Panc1 (cell line): ENCODE measurements around the gene MYO16. TPM values are rescaled to one million over a fixed set of nuclear protein-coding genes. Genes with fewer than 3 reads are reported as not detected.

ENCODE experiments used
- ATAC-seq: fragments of 200-7000 bp; cut with Tn5 transposase; 2 replicates; pipeline ENCODE4 v1.9.1; 2020; ENCODE audit warnings: mild to moderate bottlenecking, moderate library complexity
- BruUV-seq: library from RNA; stranded (reverse); fragments of 400-500 nt; replicated peaks from 2 replicates; lab custom pipeline; 2021; lab: Mats Ljungman, UMichigan
- CTCF ChIA-PET: fragments of 300-600 bp; sonication (Branson Sonifier 250); formaldehyde crosslinking; loops from one replicate; lab custom pipeline; 2022; ENCODE audit warnings: antibody characterized with exemption; lab: Charles Lee
- POLR2A ChIA-PET: fragments of 300-600 bp; sonication (Branson Sonifier 250); formaldehyde crosslinking; loops from one replicate; lab custom pipeline; 2022; ENCODE audit warnings: antibody characterized with exemption; lab: Charles Lee
- DNase-seq: peaks from one replicate; pipeline ENCODE4 v3.0.0-alpha.2; 2010; ENCODE audit warnings: low read depth, low spot score
- H3K27ac ChIP-seq: 2 replicates; pipeline ENCODE4 v1.5.1; 2011; ENCODE audit warnings: mild to moderate bottlenecking, low read length, inconsistent platforms
- H3K27me3 ChIP-seq: fragments of 200-500 bp; sonication (Bioruptor generic); 2 replicates; pipeline ENCODE4 v1.6.0; 2014; ENCODE audit warnings: low read length, inconsistent platforms; ENCODE audit not compliant: control insufficient read depth, insufficient read depth
- H3K36me3 ChIP-seq: fragments of 200-500 bp; sonication (Bioruptor generic); 2 replicates; pipeline ENCODE4 v1.5.1; 2014; ENCODE audit warnings: inconsistent platforms, mild to moderate bottlenecking, low read length, moderate library complexity; ENCODE audit not compliant: control insufficient read depth, insufficient read depth
- H3K4me1 ChIP-seq: 2 replicates; pipeline ENCODE4 v1.5.1; 2011; ENCODE audit warnings: inconsistent platforms, mild to moderate bottlenecking, low read length, moderate library complexity; ENCODE audit not compliant: control insufficient read depth, insufficient read depth
- H3K4me3 ChIP-seq, 2 experiments: 2 replicates each; pipeline ENCODE4 v1.5.1; 2011 to 2012; ENCODE audit warnings: low read depth in 2 of 2, low read length in 2 of 2, mild to moderate bottlenecking in 2 of 2, inconsistent platforms in 1 of 2, moderate library complexity in 1 of 2
- H3K9me3 ChIP-seq: fragments of 200-500 bp; sonication (Bioruptor generic); 2 replicates; pipeline ENCODE4 v1.5.1; 2014; ENCODE audit warnings: low read depth, mild to moderate bottlenecking, inconsistent platforms, low read length, moderate library complexity; ENCODE audit not compliant: control insufficient read depth, insufficient read depth
- POLR2AphosphoS5 ChIP-seq: IDR thresholded peaks from 2 replicates; pipeline ENCODE4 v1.6.1; 2012; ENCODE audit warnings: mild to moderate bottlenecking, low read depth, low read length, moderate library complexity
- REST ChIP-seq, 2 experiments: IDR thresholded peaks; 2 replicates each; pipeline ENCODE4 v1.6.1; 2011 to 2012; ENCODE audit warnings: low read depth in 2 of 2, control low read depth in 1 of 2, low read length in 1 of 2, mild to moderate bottlenecking in 1 of 2, moderate library complexity in 1 of 2; ENCODE audit not compliant: insufficient read depth in 1 of 2
- SIN3A ChIP-seq: IDR thresholded peaks from 2 replicates; pipeline ENCODE4 v1.6.1; 2012; ENCODE audit warnings: low read depth, mild to moderate bottlenecking, low read length, moderate library complexity, borderline replicate concordance; ENCODE audit not compliant: insufficient read depth
- TCF7L2 ChIP-seq: IDR thresholded peaks from 2 replicates; pipeline ENCODE4 v1.6.1; 2011; ENCODE audit warnings: mild to moderate bottlenecking, low read depth, low read length, inconsistent platforms
- in situ Hi-C: cut with HindIII; loops from 2 replicates; pipeline ENCODE4 v1.10.0; 2016; ENCODE audit warnings: low sequenced_read_pairs, low pct_unique_long_range_greater_than_20kb
- intact Hi-C: fragments of 100-400 bp; cut with micrococcal nuclease; formaldehyde crosslinking; loops from one replicate; pipeline ENCODE4 v1.10.0; 2022; ENCODE audit not compliant: unreplicated experiment
- total RNA-seq: library from RNA; stranded (reverse); gene quantifications from one replicate; pipeline ENCODE4 v1.2.1, GENCODE V29; 2021; ENCODE audit not compliant: unreplicated experiment
- TF ChIP-seq, protein P1 (sequence below): fragments of 450-650 bp; IDR thresholded peaks from 2 replicates; pipeline ENCODE4 v1.5.1; 2017; ENCODE audit warnings: mild to moderate bottlenecking

Gene MYO16
- total RNA-seq, 1 experiment from 2014 or later, result 0.08 TPM

GRCh38 chr13:109126891-109127641 lies 497.7 kb downstream of the MYO16 start:
- in situ Hi-C loops (no loop called here), intact Hi-C loops (no loop called here)
- no peaks in the 10 kb centered on the region for H3K9me3 ChIP-seq
- H3K27me3 ChIP-seq, result no peaks in the 10 kb centered on the region
- no peak for TF ChIP-seq TCF7L2
- TF ChIP-seq, protein P1, sequence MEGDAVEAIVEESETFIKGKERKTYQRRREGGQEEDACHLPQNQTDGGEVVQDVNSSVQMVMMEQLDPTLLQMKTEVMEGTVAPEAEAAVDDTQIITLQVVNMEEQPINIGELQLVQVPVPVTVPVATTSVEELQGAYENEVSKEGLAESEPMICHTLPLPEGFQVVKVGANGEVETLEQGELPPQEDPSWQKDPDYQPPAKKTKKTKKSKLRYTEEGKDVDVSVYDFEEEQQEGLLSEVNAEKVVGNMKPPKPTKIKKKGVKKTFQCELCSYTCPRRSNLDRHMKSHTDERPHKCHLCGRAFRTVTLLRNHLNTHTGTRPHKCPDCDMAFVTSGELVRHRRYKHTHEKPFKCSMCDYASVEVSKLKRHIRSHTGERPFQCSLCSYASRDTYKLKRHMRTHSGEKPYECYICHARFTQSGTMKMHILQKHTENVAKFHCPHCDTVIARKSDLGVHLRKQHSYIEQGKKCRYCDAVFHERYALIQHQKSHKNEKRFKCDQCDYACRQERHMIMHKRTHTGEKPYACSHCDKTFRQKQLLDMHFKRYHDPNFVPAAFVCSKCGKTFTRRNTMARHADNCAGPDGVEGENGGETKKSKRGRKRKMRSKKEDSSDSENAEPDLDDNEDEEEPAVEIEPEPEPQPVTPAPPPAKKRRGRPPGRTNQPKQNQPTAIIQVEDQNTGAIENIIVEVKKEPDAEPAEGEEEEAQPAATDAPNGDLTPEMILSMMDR, result no peak
- TF ChIP-seq SIN3A, result no peak
- TF ChIP-seq POLR2AphosphoS5, result no peak
- no peak for TF ChIP-seq REST (IDR thresholded peaks at IDR 0.05; ENCODE audit: insufficient read depth in 1 of 2, low read depth in 2 of 2, low read length in 1 of 2)
- ATAC-seq (no peak), DNase-seq (no peak)
- ChIA-PET POLR2A (no interaction called here), CTCF (no interaction called here)
- no peaks in the 10 kb centered on the region for H3K36me3 ChIP-seq
- H3K27ac ChIP-seq, result no peak overlapping the region
- BruUV-seq, result no TSS peak
- no peaks in the 10 kb centered on the region for H3K4me1 ChIP-seq
- H3K4me3 ChIP-seq, result no peak overlapping the region

DNA sequence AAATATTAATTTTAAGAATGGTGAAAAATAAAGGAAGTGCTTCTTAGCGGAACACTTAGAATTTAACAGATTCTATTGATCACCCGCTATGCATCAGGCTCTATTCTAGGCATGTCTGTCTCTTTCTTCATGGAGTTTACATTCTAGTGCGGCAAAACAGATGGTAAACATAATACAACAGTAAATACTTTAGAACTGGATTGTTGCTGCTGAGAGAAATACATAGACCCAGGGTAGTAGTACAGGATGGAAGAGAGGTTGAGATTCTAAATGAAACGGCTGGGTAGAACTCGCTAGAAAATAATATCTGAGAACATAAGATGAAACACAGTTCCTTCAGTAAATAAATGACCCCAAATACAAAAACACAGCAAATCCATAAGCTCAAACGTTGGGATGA lies 498.7 kb downstream of the MYO16 start:
- ChIA-PET CTCF (no interaction called here), POLR2A (no interaction called here)
- TF ChIP-seq, protein P1, result no peak
- TF ChIP-seq REST (IDR thresholded peaks at IDR 0.05; ENCODE audit: insufficient read depth in 1 of 2, low read depth in 2 of 2, low read length in 1 of 2) (no peak), TCF7L2 (no peak), SIN3A (no peak), POLR2AphosphoS5 (no peak)
- BruUV-seq, result no TSS peak
- no peaks in the 10 kb centered on the region for H3K27me3 ChIP-seq
- no peaks in the 10 kb centered on the region for H3K36me3 ChIP-seq
- ATAC-seq, result no peak
- H3K27ac ChIP-seq, result no peak overlapping the region
- H3K4me1 ChIP-seq, result no peaks in the 10 kb centered on the region
- intact Hi-C loops, result no loop called here
- no peak overlapping the region for H3K4me3 ChIP-seq
- H3K9me3 ChIP-seq, result no peaks in the 10 kb centered on the region
- DNase-seq, result no peak
- in situ Hi-C loops, result no loop called here
